Stimulated activated CD4-positive, alpha-beta T cell treated with anti-CD3 and anti-CD28 coated beads, Interleukin-1b, Interleukin-23, amount 100 ng/mL, for 48 hours (primary cell): ENCODE results near the gene FURIN.
"Not testable (repeated sequence)": the region's sequence is repeated elsewhere in the genome, so short reads cannot be mapped to it uniquely, and the experiment has no call there.

Experiments
- DNase-seq: peaks from one replicate; pipeline ENCODE4 v3.0.0-alpha.2; 2020

FURIN gene

DNA sequence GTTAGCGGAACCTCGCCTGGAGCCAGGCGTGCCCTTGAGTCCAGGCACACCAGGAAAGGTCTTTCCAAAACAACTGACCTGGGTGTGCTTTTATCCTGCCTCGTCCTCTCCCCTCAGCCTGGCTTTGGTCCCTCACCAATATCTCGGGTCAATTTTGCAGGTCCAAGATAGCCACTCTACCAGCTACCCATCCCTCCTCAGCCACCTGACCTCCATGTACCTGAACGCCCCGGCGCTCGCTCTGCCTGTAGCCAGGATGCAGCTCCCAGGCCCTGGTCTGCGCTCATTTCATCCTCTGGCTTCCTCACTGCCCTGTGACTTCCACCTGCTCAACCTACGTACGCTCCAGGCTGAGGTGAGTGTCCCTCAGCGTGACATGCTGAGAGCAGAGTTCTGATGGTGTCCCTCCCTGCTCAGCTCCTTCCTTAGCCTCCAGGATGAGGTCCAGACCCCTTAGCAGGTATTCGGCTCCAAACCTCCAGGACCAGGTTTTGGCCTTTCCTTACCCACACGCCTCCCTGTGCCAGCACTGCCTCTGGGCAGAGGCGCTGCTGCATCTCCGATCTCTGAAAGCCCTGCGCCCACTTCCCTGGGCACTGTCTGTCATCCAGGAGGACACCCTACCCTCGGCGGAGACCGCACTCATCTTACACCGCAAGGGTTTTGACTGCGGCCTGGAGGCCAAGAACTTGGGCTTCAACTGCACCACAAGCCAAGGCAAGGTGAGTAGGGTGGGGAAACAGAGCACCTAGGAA lies 49.8 kb downstream of the FURIN start:
- no peak for DNase-seq

DNA sequence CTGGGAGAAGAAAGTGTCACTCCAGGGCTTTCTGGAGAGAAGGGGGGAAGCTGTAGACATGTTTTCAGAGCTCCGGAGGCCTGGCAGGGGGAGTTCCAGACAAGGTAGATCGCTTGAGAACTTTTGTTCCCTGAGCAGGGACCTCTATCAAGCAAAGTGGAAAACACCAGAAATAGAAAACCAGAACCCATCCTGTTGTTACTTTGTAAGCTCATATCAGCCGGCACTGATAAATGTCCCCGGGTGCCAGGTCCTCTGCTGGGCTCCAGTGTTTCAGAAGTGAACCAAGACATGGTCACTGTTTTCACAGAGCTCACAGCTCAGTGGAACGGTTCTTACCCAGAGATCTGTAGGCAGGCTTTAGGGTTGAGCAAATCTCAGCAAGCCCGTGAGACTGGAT lies 50.4 kb downstream of the FURIN start:
- DNase-seq = no peak

DNA sequence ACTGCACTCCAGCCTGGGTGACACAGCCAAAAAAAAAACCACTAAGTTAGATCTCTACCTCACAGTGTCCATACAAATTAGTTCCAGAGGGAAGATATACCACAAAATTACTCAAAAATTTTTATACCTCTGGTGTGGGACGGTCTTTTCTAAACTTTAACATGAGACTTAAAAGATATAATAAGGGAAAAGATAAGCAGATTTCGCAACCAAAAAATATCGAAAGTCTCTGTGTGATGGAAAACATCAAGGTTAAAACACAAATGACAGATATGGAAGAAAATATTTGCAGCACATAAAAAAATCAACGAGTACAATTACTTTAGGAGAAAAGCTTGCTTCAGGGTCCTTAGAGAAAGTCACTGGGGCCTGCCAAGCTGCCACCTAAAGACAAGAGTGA lies 53.5 kb downstream of the FURIN start:
- DNase-seq = no peak

DNA sequence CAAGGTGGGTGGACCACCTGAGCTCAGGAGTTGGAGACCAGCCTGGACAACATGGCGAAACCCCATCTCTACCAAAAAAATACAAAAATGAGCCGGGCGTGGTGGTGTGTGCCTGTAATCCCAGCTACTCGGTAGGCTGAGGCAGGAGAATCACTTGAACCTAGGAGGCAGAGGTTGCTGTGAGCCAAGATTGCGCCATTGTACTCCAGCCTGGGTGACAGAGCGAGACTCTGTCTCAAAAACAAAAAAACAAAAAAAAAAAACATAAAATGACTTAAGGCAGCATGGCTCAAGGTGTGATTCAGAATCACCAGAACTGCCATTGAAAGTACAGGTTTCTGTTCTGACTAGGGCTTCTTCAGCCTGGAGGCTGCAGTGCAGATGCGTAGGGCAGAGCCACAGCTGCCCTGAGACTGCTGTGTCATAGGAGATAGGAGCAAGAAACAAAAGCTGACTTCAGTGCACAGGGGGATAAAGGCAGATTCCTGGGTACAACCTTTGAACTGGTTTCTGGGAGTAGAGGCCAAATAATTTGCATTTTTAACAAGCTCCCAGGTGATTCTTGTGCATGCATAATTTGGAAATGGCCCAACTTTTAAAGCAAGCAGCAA lies 54.4 kb downstream of the FURIN start:
- peak; percentile 71 for DNase-seq

DNA sequence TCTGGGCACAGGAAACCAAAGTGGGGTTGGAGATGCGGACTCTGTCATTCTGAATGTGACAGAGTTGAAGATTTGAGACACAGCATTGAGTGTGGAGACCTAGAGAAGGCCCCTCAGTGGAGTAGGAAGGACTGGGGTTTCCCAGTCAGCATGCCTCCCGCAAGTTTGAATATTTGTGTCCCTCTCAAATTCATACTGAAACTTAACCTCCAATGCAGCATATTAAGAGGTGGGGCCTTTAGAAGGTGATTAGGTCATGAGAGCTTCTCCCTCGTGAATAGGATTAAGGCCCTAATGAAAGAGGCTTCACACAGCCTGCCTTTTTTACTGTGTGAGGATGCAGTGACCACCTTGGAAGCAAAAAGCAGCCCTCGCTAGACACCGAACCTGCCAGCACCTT lies 56.0 kb downstream of the FURIN start:
- DNase-seq = no peak

DNA sequence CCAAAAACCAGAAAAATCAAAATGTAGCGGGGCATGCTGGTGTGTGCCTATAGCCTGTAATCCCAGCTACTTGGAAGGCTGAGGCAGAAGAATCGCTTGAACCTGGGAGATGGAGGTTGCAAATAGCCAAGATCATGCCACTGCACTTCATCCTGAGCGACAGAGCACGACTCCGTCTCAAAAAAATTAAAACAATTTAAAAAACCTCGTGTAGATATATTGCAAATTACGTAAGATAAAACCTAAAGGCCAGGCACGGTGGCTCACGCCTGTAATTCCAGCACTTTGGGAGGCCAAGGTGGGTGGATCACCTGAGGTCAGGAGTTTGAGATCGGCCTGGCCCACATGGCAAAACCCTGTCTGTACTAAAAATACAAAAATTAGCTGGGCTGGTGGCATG lies 58.4 kb downstream of the FURIN start:
- DNase-seq = not testable (repeated sequence)

DNA sequence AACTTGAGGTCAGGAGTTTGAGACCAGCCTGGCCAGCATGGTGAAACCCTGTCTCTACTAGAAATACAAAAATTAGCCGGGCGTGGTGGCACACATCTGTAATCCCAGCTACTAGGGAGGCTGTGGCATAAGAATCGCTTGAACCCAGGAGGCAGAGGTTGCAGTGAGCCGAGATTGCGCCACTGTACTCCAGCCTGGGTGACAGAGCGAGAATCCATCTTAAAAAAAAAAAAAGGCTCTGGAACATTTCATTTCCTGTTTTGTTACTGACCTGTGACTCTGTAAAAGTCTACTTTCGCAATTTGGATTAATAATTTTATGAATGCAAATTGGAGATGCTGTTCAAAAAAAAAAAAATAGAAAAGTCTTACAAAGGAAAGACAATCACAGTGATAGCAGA lies 59.7 kb downstream of the FURIN start:
- not testable (repeated sequence) for DNase-seq

DNA sequence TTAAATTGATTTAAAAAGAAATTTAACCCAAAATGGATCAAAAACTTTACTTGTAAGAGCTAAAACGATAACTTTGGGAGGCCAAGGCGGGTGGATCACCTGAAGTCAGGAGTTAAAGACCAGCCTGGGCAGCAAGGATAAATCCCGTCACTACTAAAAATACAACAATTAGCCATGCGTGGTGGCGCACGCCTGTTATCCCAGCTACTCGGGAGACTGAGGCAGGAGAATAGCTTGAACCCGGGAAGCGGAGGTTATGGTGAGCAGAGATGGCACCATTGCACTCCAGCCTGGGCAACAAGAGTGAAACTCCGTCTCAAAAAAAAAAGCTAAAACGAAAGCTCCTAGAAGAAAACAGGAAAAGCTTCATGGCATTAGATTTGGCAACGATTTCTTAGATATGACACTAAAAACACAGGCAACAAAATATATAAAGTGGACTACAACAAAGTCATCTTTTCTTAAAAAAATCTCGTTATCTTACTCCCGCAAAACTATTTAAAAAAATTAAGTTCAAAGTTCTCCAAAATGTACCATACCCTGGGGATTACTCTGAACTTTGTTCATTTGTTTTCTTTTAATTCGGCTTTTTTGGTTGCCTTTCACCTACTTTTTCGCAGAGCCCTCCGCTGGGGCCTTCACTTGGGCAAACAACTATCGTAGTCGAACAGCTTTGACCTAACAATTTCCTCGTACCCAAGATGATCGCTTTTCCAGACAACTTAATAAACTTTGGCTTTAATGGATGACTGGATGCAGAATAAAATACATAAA lies 61.0 kb downstream of the FURIN start:
- no peak for DNase-seq

DNA sequence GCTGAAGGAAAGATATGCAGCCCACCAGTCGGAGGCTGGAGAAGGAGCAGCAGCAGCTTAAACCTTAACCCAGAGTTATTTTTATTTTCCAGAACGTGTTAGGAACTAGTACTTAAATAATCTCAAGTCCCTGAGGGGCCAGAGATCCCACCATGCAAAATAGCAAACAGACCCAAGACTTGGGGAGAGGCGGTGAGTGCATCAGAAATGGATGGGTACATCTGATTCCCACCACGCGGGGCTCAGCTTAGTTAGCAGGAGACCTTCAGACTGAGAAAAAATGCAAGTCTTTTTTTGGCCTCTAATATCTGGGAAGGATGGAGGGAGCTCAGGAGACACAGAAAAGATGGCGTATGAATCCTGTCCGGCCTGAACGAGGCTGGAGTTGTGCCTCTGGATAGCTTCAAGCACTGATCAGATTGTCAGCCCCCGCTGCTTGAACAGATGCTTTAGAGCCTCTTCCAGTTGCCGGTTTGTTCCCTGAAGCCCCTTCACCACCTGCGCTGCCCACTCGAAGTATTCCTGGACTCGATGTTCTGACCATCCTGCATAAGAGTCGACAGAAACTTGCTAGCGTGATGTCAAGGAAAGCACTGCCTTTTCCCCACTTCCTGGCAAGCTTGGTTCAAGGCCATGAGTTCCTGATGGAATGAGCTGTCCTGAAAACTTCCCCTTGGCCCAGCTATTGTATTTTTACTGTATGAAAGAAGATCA lies 62.6 kb downstream of the FURIN start:
- no peak for DNase-seq

DNA sequence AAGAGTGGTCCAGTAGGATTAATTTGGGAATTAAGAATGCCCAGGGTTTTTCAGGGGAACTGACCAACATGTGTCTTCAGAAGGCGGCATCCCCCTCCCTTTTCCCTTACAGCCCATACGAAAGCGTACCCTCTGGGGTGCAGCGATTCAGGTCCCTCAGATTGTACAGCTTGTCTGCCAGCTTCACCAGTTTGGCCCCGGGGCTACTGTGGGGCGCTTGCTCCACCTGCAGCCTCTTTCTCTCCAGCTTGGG lies 63.1 kb downstream of the FURIN start:
- DNase-seq = no peak

DNA sequence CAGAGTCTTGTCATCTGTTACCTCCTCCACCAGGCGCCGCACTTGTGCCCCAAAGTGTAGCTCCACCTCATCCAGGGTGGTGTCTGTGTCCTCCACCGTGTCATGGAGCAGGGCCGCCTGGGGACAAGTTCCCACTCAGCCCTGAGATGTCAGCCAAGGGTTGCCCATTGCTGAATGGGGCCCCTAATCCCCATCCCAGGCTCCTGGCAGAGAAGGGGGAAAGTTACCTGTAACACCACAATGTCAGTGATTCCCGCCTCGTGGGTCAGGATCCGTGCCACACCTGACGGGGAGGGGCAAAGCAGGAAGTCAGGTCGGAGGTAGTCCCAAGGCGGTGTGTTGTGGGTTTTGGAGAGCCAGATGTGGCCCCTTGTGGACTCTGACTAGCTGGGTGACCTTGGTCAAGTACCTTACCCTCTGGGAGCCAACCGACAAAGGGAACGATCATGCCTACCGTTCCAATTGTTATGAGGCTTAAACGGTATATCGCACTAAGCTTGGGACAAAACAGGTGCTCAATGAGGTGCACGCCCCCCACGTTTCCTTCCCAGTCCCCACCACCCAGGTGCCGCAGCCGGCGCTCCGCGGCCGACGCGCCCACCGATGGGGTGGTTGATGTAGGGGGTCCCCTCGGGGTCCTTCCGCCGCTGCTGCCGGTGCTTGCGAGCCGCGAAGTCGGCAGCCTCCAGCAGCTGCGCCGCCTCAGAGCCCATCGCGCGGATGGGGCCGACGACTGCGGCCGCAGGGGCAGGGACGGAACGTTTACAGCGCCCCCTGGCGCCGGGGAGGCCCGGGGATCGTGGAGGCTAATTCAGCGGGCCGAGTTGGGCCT lies 63.7 kb downstream of the FURIN start, which contains the start of gene HDDC3:
Gene HDDC3 (minus strand): TSS at position 722 of the 832 bp plus-strand sequence. CDS start 9 bp downstream, at position 713.
- peak; percentile 90 for DNase-seq

DNA sequence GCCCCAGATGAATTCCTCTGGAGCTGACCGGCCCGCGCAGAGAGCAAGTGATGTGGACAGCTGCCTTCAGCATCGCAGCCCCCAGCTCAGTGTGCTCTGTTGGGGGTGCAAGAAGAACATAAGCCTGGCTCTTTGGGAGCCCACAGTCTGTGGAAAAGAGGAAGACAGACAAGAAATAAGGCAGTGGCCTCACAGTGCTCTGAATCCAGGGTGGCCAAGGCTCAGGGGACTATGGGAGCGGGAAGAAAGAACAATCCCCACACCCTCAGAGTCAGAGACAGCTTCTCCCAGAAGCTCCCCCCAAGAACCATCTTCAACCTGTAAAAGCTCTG lies 64.2 kb downstream of the FURIN start:
- no peak for DNase-seq
